Measurements from ENCODE around the gene TMEM60. TPM values are rescaled to one million over a fixed set of nuclear protein-coding genes. Genes with fewer than 3 reads are reported as not detected.
"Not testable (repeated sequence)": the region's sequence is repeated elsewhere in the genome, so short reads cannot be mapped to it uniquely, and the experiment has no call there.

TMEM60 gene, protein sequence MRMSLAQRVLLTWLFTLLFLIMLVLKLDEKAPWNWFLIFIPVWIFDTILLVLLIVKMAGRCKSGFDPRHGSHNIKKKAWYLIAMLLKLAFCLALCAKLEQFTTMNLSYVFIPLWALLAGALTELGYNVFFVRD
- 11.3 TPM for polyA plus RNA-seq (ENCODE audit: insufficient read length)

DNA sequence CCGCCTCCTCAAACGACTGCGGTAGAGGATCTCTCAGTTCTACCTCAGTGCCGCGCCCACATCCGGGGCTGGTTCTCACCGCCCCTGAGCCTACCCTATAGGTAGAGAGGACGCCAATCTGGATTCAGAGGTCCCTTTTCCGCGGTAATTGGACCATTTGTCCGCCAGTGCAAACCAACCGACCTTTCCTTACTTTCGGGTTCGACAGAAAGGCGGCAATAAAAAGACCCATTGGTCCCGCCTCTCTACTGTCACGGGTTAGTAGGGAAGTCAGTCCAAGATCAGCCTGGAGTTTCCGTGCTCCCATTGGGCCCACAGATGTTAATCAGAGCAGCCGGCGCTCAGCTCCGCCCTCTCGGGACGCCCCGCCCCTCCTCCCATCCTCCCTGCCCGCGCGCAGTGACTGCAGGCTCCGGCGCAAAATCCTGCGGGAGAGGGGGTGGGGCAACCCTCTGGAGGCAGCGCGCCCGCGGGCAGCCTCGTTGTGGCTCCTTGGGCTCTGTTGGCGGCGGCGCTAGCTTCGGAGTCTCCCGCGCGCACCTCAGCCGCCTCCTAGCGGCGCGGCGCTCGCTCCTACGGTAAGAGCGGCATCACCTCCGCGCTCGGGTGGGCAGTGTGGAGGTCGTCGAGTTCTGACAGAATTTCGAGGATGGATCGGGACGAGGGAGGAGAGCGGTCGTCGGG is at the start of gene TMEM60, which contains the start of gene PHTF2:
Gene TMEM60 (minus strand): TSS at position 41 of the 684 bp plus-strand sequence. CDS start 4,061 bp downstream, outside the sequence.
Gene PHTF2 (plus strand): TSS at position 380 of the 684 bp plus-strand sequence.
- DNase-seq: peak; percentile 97

DNA sequence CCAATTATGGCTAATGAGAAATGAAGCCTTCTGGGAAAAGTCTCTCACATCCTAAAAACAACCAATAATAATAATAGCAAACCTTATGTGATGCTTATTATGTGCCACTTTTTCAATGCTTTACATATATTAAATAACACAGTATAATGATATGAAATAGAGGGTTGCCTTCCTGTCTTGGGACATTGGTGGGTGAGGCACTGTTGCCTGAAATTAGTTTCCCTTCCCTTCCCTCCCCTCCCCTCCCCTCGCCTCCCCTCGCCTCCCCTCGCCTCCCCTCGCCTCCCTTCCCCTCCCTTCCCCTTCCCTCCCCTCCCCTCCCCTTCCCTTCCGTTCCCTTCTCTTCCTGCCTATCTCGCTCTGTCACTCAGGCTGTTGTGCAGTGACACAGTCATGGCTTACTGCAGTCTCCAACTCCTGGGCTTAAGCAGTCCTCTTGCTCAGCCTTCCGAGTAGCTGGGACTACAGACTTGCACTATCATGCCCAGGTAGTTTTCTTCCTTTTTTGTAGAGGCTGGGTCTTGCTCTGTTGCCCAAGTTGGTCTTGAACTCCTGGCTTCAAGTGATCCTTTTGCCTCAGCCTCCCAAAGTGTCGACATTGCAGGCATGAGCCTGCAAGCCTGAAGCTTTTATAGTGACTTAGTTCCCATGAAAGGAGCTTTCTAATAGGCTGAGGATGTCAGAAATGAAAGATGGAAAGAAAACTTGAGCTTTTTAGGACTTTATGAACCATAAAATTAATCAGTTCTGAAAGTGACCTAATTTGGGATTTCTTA is 48.3 kb upstream of the TMEM60 start:
- DNase-seq: no peak

DNA sequence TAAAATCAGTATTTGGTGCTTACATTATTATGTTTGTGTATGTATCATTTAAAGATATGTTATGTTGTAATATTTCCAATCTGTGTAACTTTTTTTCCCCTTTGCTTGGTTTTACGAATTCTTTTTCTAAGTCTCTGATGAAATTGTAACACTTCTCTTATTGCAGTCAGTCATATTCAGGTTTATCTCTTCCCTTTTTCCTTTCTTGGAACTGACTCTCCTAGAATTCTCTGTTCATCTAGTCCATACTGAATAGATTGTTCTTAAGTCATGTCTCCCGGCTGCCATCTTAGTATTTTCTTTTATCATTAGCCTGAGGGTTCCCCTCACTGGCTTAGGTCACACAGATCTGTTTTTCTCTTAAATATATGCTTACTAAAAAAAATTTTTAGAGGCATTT is 45.0 kb upstream of the TMEM60 start:
- DNase-seq: no peak

DNA sequence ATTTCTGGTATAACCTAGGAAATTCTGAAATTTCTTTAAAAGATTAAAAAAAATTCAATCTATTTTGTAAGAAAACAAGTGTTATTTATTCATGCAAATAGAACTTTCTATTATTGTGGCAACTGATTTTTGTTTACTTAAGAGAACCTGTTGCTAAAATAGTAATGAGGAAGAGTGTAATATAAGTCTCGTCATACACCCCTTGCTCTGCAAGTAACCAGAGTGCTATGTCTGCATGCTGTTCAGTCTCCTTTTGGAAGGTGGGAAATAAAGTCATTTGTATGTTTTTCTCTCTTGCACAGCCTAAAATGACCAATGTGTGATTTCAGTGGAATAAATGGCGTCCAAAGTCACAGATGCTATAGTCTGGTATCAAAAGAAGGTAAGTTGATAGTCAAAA is 41.7 kb upstream of the TMEM60 start:
- no peak for DNase-seq

DNA sequence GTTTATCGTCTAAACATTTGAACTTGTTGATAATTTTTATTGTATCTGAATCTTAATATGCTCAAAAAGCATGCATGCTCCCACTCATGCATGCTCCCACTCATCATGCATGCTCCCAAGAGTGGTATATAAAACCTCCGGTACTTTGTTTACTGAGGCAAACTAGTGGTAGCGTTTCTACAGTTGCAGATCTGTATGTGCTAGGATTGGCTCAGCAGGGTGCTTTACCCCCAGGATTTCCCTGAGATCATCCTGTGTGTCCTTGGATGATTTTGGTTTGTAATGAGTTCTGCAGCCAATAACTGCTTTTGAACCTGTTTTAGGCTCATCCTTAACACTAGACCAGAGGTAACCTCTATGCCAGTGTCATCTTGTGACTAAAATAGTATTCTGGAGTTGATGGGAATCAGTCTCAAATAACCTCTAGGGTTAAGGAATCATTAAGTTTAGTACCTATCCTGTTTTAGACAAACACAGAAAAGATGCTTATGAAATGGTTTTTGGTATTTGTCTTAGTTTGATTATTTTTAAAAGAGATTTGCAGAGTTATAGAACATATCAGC is 40.8 kb upstream of the TMEM60 start:
- no peak for DNase-seq

DNA sequence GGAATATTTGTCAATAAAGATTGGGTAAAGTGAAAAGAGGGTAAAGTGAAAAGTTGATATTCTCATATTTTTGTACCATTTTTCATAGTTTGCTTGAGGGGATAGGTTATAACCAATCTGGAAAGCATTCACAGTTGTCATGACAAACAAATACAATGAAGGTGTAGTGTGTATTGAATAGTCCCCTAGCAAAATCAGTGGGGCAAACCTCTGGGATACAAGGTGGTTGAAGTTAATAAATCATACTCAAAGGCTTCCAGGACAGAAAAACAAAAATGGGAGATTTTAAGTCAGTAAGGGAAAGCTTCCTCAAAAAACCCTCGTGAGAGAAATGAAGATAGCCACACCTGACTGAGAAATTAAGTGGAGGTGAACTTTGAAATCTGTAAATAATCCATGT is 39.7 kb upstream of the TMEM60 start:
- DNase-seq: no peak

DNA sequence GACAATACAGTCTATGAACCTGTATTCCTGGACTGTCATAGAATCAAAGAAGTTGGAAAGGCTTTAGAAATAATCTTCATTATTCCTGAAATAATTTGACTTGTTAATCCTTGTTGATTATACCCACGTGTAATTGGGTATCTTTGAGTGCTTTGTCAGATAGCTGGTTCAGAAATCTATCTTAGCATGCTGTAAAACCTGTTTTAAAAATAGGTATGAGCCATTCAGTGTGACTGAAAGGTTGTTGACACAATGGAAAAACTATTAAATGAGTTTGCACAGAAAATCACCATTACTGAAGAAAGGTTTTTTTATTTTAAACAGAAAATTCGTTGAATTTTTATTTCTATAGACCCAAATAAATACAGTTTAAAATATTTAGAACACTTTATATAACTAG is 39.0 kb upstream of the TMEM60 start:
- DNase-seq: no peak

DNA sequence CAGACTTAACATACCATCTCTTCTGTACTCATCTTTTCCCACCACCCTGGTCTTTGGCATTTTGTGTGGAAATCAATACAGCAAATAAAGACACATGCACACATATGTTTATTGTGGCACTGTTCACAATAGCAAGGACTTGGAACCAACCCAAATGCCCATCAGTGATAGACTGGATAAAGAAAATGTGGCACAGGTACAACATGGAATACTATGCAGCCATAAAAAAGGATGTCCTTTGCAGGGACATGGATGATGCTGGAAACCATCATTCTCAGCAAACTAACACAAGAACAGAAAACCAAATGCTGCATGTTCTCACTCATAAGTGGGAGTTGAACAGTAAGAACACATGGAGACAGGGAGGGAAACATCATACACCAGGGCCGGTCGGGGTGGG is 38.2 kb upstream of the TMEM60 start:
- DNase-seq: not testable (repeated sequence)

DNA sequence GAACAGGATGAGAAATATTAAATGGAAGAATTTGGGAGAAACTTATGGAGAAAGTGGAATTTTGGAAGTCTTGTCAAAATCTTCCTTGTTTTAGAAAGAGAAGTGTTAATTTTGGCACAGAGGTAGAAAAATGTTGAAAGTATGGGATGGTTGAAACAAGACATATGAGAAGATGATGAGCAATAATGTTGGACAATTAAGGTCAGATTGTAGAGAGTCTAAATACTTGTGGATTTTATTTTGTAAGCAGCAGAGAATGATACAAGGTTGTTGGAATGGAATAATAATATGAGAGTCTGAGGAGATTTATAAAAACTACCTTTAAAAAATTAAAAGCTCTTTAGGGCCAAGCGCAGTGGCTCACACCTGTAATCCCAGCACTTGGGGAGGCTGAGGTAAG is 34.9 kb upstream of the TMEM60 start:
- DNase-seq: no peak

DNA sequence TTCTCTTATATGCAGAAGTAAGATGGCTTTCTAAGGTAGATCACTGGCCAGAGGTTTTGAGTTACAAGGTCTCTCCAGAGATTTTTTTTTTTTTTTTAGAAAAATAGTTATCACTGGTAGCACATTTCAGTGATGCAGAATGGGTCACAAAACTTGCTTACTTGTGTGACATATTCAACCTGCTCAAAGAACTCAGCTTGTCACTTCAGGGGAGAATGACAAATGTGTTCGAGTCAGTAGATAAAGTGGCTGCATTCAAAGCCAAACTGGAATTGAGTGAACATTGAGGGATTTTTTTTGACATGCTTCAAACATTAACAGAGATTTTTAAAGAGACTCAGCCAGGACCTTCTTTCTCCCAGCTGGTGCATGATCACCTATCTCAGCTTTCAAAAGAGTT is 33.7 kb upstream of the TMEM60 start:
- DNase-seq: no peak

DNA sequence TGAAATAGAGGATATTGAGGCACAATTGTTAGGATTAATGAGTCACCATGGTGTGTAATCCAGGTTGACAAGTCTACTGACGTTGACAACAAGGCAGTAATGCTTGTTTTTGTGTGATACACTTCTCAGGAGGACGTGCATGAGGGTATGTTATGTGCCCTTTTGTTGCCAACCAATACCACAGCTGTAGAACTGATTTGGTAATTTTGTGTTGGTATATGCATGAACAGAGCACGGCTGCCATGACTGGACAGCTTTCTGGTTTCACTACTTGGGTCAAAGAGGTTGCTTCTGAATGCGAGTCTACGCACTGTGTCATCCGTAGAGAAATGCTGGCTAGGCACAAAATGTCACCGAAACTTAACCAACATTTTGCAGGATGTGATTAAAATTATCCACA is 33.2 kb upstream of the TMEM60 start:
- DNase-seq: no peak

DNA sequence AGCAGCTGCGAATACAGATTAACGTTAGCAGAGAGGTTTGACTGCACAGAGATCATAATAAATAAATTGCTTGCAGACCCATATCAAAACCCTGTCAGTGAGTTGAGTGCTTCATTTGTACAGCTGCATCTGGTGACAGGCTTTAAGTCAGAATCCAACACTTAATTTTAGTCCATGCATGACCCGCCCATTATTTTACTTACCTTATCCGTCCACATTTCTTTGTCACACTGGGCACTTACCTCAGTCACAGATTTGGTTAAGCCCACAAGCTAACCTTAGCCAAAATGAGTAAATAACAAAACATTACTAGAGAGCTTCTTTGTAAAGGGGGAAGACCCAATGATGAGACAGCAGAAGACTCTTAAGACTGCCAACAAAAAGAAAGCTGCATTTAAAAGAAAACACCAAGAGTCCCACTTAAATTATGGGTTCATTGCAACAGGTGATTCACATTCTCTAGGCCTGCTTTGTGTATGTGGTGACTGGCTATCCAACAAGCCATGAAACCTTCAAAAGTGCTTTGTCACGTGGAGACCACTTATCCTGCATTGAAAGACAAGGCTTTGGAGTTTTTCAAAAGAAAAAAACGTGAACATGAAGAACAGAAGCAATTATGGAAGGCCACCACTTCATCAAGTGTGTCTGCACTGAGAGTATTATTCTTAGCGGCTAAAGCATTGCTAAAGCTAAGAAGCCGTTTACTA is 32.6 kb upstream of the TMEM60 start:
- DNase-seq: no peak

DNA sequence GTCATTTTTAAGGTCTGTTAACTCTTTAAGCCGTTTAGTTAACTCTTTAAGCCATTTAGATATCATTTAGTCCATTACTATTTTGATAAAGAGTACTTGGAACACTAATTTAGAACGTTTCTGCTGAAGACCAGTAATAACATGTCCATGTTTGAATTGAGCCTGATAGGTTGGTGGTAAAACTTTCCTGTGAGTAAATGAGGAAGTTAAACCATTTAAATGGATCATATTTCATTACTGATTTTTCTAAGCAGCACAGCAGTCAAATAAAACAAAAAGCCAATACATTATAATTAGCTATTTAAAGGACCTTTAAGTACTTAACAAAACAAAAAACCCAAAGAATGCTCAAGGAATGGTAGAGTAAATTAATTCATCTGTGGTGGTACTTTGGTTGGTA is 29.8 kb upstream of the TMEM60 start:
- no peak for DNase-seq

DNA sequence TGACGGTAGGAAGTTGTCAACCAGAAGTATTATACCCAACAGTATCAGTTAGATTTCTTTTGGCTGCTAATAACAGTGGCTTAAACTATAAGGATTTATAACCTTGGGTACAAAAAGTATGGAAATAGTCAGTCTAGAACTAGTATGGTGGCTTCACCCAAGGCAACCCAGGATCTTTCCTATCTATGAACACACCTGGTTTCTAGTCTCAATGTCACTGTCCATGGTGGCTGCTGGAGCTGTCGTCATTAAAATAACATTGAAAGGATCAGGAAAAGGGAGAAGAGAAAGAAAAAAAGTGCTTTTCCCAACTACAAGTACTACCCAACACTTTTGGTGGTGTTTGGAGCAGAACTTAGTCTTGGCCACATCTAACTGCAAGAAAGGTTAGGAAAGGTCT is 28.1 kb upstream of the TMEM60 start:
- DNase-seq: no peak

DNA sequence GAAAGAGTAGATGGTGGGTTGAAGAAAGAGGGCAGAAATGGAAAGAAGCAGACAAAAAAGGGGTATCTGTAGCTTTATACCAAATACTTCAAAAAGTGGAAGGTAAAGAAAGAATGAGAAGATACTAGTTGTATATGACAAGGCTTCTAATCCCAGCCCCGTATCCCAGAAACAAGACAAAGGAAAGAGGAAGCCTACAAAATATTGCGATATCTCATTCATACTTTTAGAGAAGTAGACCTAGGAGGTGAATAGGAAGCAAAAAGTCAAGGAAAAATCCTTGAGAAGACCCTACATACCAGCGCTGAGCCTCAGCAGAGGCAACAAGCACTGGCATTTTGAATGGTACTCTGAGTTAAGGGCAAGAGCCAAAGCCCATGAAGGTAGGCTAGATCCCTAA is 26.9 kb upstream of the TMEM60 start:
- no peak for DNase-seq

DNA sequence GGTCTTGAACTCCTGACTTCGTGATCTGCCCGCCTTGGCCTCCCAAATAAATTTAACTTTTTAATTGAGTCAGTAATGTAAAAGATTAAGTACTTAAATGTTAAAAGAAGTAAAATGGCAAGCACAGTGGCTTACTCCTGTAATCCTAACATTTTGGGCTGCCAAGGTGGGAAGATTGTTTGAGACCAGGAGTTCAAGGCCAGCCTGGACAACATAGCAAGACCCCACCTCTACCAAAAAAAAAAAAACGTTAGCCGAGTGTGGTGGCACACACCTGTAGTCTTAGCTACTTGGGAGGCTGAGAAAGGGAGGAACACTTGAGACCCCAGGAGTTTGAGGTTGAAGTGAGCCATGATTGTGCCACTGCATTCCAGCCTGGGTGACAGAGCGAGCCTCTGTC is 26.4 kb upstream of the TMEM60 start:
- DNase-seq: no peak

DNA sequence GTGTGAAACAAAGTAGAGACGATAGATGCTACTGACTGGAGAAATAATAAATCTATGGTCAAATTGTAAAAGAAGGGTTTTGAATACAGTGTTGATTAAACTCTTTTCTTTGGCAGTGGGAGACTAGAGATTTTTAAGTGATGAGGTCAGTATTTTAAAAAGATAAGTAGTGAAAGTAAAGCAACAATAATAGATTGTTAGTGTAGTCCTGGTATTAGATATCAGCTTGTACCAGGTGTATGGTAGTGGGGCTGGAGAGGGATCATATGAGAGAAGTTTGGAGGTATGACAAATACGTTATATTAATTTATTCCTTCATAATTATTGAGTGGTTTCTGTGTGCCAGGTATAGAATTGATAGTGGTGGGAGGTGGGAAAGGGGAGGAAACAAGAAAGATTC is 25.6 kb upstream of the TMEM60 start:
- DNase-seq: no peak

DNA sequence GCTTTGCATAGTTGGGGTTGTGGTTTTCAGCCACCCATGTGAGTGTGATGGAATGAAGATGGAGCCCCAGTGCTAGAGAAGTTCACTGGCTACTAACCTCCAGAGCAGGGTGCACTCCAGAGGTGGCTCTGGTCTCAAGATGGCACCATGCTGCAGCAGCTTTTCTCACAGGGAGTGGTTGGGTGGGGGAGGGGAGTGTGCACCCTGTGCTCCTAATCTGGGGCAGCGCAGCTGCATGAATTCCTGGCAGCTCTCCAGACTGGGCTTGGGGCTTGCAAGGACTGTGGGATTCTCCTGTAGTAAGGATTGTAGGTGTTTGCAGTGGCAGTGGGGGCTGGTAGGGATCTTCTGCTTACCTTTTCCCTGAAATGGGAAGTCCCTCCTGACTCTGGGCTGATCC is 24.0 kb upstream of the TMEM60 start:
- DNase-seq: no peak

DNA sequence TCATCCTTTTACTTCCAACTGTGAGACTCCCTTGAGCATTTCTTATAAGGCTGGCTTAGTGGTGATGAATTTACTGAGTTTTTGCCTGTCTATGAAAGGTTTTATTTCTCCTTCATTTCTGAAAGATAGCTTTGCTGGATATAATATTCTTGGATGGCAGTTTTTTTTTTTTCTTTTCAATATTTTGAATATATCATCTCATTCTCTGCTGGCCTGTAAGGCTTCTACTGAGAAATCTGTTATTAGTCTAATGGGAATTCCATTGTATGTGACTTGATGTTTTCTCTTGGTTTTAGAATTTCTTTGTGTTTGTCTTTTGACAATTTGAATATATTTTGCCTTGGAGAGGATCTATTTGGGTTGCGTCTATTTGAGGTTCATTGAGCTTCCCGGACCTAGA is 22.7 kb upstream of the TMEM60 start:
- DNase-seq: no peak

DNA sequence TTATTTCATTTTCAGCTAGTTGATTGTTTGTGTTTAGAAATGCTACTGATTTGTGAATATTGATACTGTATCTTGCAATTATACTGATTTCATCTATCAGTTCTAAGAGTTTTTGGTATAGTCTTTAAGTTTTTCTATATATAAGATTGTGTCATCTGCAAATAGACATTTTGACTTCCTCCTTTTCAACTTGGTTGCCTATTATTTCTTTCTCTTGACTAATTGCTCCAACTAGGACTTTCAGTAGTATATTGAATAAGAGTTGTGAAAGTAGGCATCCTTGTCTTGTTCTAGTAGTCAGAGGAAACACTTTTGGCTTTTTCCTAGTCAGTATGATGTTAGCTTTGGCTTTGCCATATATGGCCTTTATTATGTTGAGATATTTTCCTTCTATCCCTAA is 20.8 kb upstream of the TMEM60 start:
- no peak for DNase-seq

DNA sequence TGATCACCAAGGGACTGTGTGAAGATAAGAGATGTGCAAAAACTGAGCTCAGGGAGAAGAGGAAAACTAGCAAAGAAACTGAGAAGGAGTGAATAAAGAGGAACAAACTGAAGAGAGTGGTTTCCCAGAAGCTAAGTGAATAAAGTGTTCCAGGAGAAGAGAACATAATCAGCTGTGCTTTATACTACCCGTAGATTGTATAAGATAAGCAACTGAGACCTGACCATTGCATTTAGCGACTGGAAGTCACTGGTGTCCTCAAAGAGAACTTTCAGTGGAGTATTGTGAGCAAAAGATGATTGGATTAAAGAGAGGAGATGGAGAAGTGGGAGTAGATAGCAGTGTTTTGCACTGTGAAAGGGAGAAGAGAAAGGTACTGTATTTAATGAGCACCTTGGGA is 14.9 kb upstream of the TMEM60 start:
- DNase-seq: no peak

DNA sequence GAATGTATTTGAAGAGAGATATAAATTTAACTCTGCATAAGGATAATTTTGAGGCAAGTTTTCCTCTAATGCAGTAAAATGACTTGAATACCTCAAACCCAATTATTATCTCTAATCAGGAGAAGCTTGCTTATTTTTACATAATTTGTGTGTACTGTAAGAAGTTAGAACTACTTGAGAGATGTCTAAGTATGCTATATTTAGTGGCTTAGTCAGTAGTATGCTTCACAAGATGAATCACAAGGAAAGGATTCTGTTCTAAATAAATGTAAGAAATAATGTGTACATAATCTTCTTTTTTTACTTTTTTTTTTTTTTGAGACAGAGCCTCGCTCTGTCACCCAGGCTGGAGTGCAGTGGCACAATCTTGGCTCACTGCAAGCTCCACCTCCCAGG is 14.1 kb upstream of the TMEM60 start:
- DNase-seq: no peak
